HCT116 (cell line): Measurements from ENCODE around the gene CD58.
"Not testable (repeated sequence)": the region's sequence is repeated elsewhere in the genome, so short reads cannot be mapped to it uniquely, and the experiment has no call there.

Experiments used
- CEBPB ChIP-seq: IDR thresholded peaks from 2 replicates; pipeline ENCODE4 v1.6.1; 2012; ENCODE audit warnings: low read depth
- CTCF ChIP-seq, 3 experiments: fragments of 200-600 bp in 1 of 3; sonication (generic) in 1 of 3; IDR thresholded peaks in 2 of 3; conservative IDR thresholded peaks in 1 of 3; 2 replicates each; pipeline ENCODE4 v1.5.1; 2012 to 2017; ENCODE audit warnings: low read depth in 2 of 3, low read length in 2 of 3, antibody characterized with exemption in 1 of 3, borderline replicate concordance in 1 of 3, control low read depth in 1 of 3, mild to moderate bottlenecking in 1 of 3, mixed read lengths in 1 of 3, mixed run types in 1 of 3, moderate library complexity in 1 of 3; ENCODE audit not compliant: insufficient read depth in 1 of 3
- EZH2 ChIP-seq: fragments of 200-600 bp; sonication (generic); IDR thresholded peaks from 2 replicates; pipeline ENCODE4 v1.6.1; 2017; ENCODE audit warnings: antibody characterized with exemption, mixed run types
- EZH2phosphoT487 ChIP-seq: fragments of 200-600 bp; IDR thresholded peaks from 2 replicates; pipeline ENCODE4 v1.6.1; 2018; ENCODE audit warnings: antibody characterized with exemption, borderline replicate concordance
- FOSL1 ChIP-seq: IDR thresholded peaks from 2 replicates; pipeline ENCODE4 v1.6.1; 2012; ENCODE audit warnings: low read depth
- JUND ChIP-seq: IDR thresholded peaks from 2 replicates; pipeline ENCODE4 v1.6.1; 2012
- MAX ChIP-seq: IDR thresholded peaks from 2 replicates; pipeline ENCODE4 v1.6.1; 2012
- POLR2A ChIP-seq: IDR thresholded peaks from 2 replicates; pipeline ENCODE4 v1.7.0; 2011; ENCODE audit warnings: borderline replicate concordance; ENCODE audit not compliant: insufficient read depth, insufficient read length; ENCODE audit errors: extremely low read depth
- POLR2AphosphoS5 ChIP-seq: IDR thresholded peaks from 2 replicates; pipeline ENCODE4 v1.6.1; 2011; ENCODE audit warnings: mild to moderate bottlenecking, low read depth, low read length, moderate library complexity
- REST ChIP-seq: IDR thresholded peaks from 2 replicates; pipeline ENCODE4 v1.6.1; 2012; ENCODE audit warnings: low read depth
- ZNF274 ChIP-seq: fragments of 200-500 bp; sonication (Bioruptor generic); IDR thresholded peaks from 2 replicates; pipeline ENCODE4 v1.6.1; 2014; ENCODE audit warnings: mild to moderate bottlenecking, low read depth, low read length, inconsistent platforms

- not testable (repeated sequence) for TF ChIP-seq FOSL1; MAX; REST; CTCF (IDR thresholded peaks at IDR 0.05 in 2 of 3, conservative IDR thresholded peaks at IDR 0.05 in 1 of 3; ENCODE audit: borderline replicate concordance in 1 of 3, insufficient read depth in 1 of 3, low read depth in 2 of 3, low read length in 2 of 3); POLR2AphosphoS5; EZH2phosphoT487; JUND; POLR2A; EZH2; CEBPB; ZNF274
Observed at GRCh38 chr1:116620392-116620791, 49.6 kb upstream of the CD58 start.
